ENCODE data around the gene CDS2. TPM values are rescaled to one million over a fixed set of nuclear protein-coding genes. Genes with fewer than 3 reads are reported as not detected.

CDS2 gene
- total RNA-seq, 2 experiments from 2014 or later, result 56.2 to 58.3 TPM

DNA sequence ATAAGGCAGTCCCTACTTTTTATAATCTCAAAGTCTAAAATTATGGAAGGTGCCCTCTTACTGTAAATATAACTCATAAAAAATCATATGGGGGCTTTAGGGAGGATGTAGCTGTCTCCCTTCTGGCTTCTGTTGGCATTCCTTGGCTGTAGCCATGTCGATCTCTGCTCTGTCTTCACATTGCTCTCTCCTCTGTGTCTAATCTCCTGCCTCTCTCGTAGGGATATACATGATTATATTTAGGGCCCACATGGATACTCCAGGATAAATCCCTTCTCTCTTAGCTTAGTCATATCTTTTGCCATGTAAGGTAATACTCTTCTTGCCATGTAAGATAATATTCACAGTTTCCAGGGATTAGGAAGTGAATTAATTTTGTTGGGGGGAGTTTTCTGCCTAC lies 28.6 kb downstream of the CDS2 start:
- CTCF ChIA-PET, result interaction anchor here (2.0 kb wide), 1 partner anchor 37 kb away, joined by 10 read pairs; no protein-coding TSS in a partner anchor
- Mint-ChIP-seq H3K4me3 (no peak overlapping the region), H3K27ac (no peak overlapping the region), H3K36me3 (ENCODE audit: low read depth) (peaks cover 14% of the 10 kb centered on the region), H3K4me1 (ENCODE audit: low read depth) (peaks cover 28% of the 10 kb centered on the region), H3K27me3 (ENCODE audit: low read depth) (no peaks in the 10 kb centered on the region), H3K9me3 (ENCODE audit: insufficient read depth) (no peaks in the 10 kb centered on the region)
- POLR2A ChIA-PET, result no interaction called here
- no peak for DNase-seq
- no peak for ATAC-seq

GRCh38 chr20:5156675-5157448 lies 30.1 kb downstream of the CDS2 start:
- Mint-ChIP-seq H3K27ac (no peak overlapping the region), H3K4me3 (no peak overlapping the region), H3K9me3 (ENCODE audit: insufficient read depth) (no peaks in the 10 kb centered on the region), H3K4me1 (ENCODE audit: low read depth) (peaks cover 31% of the 10 kb centered on the region), H3K27me3 (ENCODE audit: low read depth) (no peaks in the 10 kb centered on the region), H3K36me3 (ENCODE audit: low read depth) (peaks cover 14% of the 10 kb centered on the region)
- ChIA-PET CTCF (interaction anchor here (0.6 to 1.9 kb wide), 5 partner anchors 10 to 48 kb away, joined by 3 to 6 read pairs (median 5); partner anchors contain the start of gene CDS2), POLR2A (no interaction called here)
- DNase-seq (no peak), ATAC-seq (no peak)

DNA sequence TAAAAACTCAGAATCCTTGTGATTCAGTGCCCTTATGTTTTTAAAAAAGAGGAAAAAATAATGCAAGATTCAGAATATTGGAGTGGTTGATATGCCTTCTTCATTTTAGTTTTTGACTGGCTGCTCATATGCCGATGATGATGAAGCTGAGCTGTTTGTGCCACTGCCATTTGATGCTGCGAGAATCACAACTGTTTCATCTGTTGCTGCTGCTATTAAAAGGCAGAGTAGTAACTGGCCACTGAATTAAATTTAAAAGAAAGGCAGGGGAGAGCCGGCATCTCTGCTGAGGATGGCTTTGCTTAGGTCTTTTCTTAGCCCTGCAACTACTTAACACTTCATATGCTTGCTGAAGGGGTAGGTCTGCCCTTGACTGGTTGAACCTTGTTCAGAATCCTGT lies 33.1 kb downstream of the CDS2 start:
- Mint-ChIP-seq H3K36me3 (ENCODE audit: low read depth) (peaks cover 9% of the 10 kb centered on the region), H3K9me3 (ENCODE audit: insufficient read depth) (no peaks in the 10 kb centered on the region), H3K27ac (no peak overlapping the region), H3K4me3 (no peak overlapping the region), H3K27me3 (ENCODE audit: low read depth) (no peaks in the 10 kb centered on the region), H3K4me1 (ENCODE audit: low read depth) (peaks cover 22% of the 10 kb centered on the region)
- ChIA-PET POLR2A (no interaction called here), CTCF (no interaction called here)
- no peak for DNase-seq
- ATAC-seq, result no peak

GRCh38 chr20:5160882-5161281 lies 34.1 kb downstream of the CDS2 start:
- Mint-ChIP-seq H3K27ac (no peak overlapping the region), H3K4me1 (ENCODE audit: low read depth) (peaks cover 27% of the 10 kb centered on the region), H3K36me3 (ENCODE audit: low read depth) (peaks cover 9% of the 10 kb centered on the region), H3K9me3 (ENCODE audit: insufficient read depth) (no peaks in the 10 kb centered on the region), H3K27me3 (ENCODE audit: low read depth) (no peaks in the 10 kb centered on the region), H3K4me3 (no peak overlapping the region)
- ATAC-seq (no peak), DNase-seq (no peak)
- CTCF ChIA-PET, result no interaction called here
- POLR2A ChIA-PET, result no interaction called here

DNA sequence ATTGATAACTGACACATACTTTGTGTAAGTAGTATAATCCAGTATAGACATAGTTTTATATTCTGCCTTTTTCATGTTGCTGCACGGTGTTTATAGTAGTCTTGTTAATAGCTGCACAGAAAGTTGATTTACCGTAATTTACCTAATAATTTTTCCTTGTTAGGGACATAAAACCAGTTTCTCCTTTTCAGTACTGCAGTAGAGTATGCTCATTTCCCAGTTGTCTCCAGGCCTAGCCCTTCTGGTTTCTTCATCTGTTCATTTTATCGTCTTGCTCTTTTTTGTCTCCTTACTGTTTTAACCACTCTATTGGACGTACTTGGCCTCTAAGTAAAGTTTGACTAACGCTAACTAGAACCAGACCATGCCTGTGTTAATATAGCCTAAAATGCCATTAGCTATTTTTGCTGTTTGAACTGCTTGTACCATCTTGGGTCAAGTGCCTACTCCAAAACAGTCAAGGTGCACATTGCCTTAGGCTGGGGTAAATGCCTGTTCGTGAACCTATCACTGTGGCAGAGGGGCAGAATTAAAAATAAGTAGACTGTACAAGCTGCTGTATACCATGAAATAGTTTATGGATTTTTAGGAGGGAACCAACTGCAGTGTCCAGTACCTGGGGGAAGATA lies 34.8 kb downstream of the CDS2 start:
- Mint-ChIP-seq H3K27ac (no peak overlapping the region), H3K27me3 (ENCODE audit: low read depth) (no peaks in the 10 kb centered on the region), H3K36me3 (ENCODE audit: low read depth) (peaks cover 6% of the 10 kb centered on the region), H3K4me3 (no peak overlapping the region), H3K9me3 (ENCODE audit: insufficient read depth) (no peaks in the 10 kb centered on the region), H3K4me1 (ENCODE audit: low read depth) (peaks cover 29% of the 10 kb centered on the region)
- DNase-seq (no peak), ATAC-seq (no peak)
- ChIA-PET POLR2A (no interaction called here), CTCF (no interaction called here)

- DNase-seq, result no peak
- ChIA-PET CTCF (no interaction called here), POLR2A (no interaction called here)
- Mint-ChIP-seq H3K4me3 (no peak overlapping the region), H3K36me3 (ENCODE audit: low read depth) (peaks cover 6% of the 10 kb centered on the region), H3K4me1 (ENCODE audit: low read depth) (peaks cover 44% of the 10 kb centered on the region), H3K9me3 (ENCODE audit: insufficient read depth) (no peaks in the 10 kb centered on the region), H3K27me3 (ENCODE audit: low read depth) (no peaks in the 10 kb centered on the region), H3K27ac (no peak overlapping the region)
- no peak for ATAC-seq
These were observed 38.1 kb downstream of the CDS2 start for GRCh38 chr20:5164645-5165625.

DNA sequence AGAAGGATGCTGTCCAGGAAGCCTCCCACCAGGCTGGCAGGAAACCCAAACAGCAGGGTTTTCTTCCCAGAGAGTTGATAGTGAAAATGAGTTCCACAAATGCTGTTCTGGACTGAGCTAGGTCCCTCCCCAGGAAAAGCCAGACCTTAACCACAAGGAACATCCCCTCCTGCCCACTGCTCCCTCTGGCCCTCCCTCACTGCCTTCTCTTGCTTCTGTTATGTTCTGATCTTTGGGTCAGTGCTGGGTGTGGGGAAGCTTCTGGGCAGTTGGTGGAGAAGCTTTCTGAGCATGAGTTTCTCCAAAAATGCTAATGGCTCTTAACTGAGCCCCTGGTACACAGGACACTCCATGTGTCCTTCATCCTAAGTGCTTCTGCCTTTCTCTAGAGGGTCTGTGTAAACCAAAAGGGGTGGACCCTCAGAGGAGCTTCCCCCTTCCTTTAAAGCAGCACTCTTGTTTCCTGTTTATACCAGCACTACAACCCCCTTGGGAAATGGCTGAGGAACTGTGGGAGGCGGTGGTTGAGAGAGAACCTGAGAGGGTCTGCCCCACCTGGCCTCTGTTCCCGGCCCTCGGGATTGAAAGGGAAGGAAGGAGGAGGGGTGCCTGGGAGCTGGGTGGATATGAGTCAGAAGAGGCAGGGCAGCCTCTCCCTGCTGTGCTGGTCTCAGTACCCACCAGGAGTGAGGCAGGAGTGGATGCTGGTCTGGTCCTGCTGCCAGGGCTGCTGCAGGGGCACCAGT lies 42.0 kb downstream of the CDS2 start:
- no peak for DNase-seq
- POLR2A ChIA-PET, result interaction anchor here (0.6 to 1.2 kb wide), 4 partner anchors 10 to 48 kb away, joined by 3 to 5 read pairs (median 3); partner anchors contain the start of gene CDS2
- H3K27me3 Mint-ChIP-seq (ENCODE audit: low read depth), result no peaks in the 10 kb centered on the region
- peaks cover 52% of the 10 kb centered on the region for H3K4me1 Mint-ChIP-seq (ENCODE audit: low read depth)
- no peaks in the 10 kb centered on the region for H3K9me3 Mint-ChIP-seq (ENCODE audit: insufficient read depth)
- peak overlapping the region; percentile 71 for H3K27ac Mint-ChIP-seq
- H3K36me3 Mint-ChIP-seq (ENCODE audit: low read depth), result peaks cover 3% of the 10 kb centered on the region
- H3K4me3 Mint-ChIP-seq, result no peak overlapping the region
- CTCF ChIA-PET, result interaction anchor here (0.8 to 2.4 kb wide), 7 partner anchors 21 to 112 kb away, joined by 3 to 9 read pairs (median 4); partner anchors contain the start of gene CDS2
- ATAC-seq, result peak; percentile 35

DNA sequence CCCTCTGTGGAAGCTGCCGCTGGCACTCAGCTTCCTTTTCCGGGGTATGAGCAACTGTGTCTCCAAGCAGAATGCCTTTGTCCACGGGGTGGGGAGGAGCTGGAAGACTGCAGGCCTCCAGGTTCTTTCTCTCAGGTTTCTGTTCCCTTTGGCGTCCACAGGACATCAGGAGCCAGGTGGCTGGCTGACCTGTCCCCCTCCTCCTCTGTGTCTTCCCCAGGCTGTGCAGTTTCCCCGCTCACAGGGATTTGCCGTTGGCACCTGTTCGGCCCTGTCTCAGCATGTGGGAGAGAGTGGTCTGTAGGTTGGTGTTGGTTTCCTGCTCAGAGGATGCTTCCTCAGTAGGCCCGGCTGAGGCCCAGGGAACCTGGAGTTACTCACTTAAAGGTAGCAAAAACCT lies 43.5 kb downstream of the CDS2 start:
- Mint-ChIP-seq H3K36me3 (ENCODE audit: low read depth) (peaks cover 9% of the 10 kb centered on the region), H3K4me3 (no peak overlapping the region), H3K4me1 (ENCODE audit: low read depth) (peaks cover 51% of the 10 kb centered on the region), H3K27me3 (ENCODE audit: low read depth) (no peaks in the 10 kb centered on the region), H3K9me3 (ENCODE audit: insufficient read depth) (no peaks in the 10 kb centered on the region), H3K27ac (no peak overlapping the region)
- no peak for ATAC-seq
- DNase-seq, result no peak
- POLR2A ChIA-PET, result no interaction called here
- CTCF ChIA-PET, result interaction anchor here (1.7 to 2.4 kb wide), 2 partner anchors 22 to 44 kb away, joined by 4 to 9 read pairs; partner anchors contain the start of gene CDS2

- Mint-ChIP-seq H3K4me3 (no peak overlapping the region), H3K27me3 (ENCODE audit: low read depth) (no peaks in the 10 kb centered on the region), H3K4me1 (ENCODE audit: low read depth) (peaks cover 42% of the 10 kb centered on the region), H3K9me3 (ENCODE audit: insufficient read depth) (no peaks in the 10 kb centered on the region), H3K36me3 (ENCODE audit: low read depth) (peaks cover 12% of the 10 kb centered on the region), H3K27ac (no peak overlapping the region)
- ATAC-seq (no peak), DNase-seq (no peak)
- ChIA-PET POLR2A (no interaction called here), CTCF (interaction anchor here (1.7 kb wide), 1 partner anchor 21 kb away, joined by 4 read pairs; no protein-coding TSS in a partner anchor)
These were observed 44.4 kb downstream of the CDS2 start for GRCh38 chr20:5171064-5171789.

- H3K27me3 Mint-ChIP-seq (ENCODE audit: low read depth), result no peaks in the 10 kb centered on the region
- peak overlapping the region; percentile 15 for H3K27ac Mint-ChIP-seq
- H3K9me3 Mint-ChIP-seq (ENCODE audit: insufficient read depth), result no peaks in the 10 kb centered on the region
- peaks cover 17% of the 10 kb centered on the region for H3K36me3 Mint-ChIP-seq (ENCODE audit: low read depth)
- ATAC-seq (no peak), DNase-seq (no peak)
- POLR2A ChIA-PET, result no interaction called here
- peaks cover 41% of the 10 kb centered on the region for H3K4me1 Mint-ChIP-seq (ENCODE audit: low read depth)
- CTCF ChIA-PET, result interaction anchor here (1.7 kb wide), 1 partner anchor 21 kb away, joined by 4 read pairs; no protein-coding TSS in a partner anchor
- no peak overlapping the region for H3K4me3 Mint-ChIP-seq
These were observed 45.0 kb downstream of the CDS2 start for GRCh38 chr20:5171790-5172164.

Measured in activated CD8-positive, alpha-beta T cell treated with anti-CD3 and anti-CD28 coated beads, Interleukin-2, amount 10 ng/mL, durations not matched to agents 7 days and 5 days (primary cell).